Measurements from ENCODE around the gene FAM177A1.

DNA sequence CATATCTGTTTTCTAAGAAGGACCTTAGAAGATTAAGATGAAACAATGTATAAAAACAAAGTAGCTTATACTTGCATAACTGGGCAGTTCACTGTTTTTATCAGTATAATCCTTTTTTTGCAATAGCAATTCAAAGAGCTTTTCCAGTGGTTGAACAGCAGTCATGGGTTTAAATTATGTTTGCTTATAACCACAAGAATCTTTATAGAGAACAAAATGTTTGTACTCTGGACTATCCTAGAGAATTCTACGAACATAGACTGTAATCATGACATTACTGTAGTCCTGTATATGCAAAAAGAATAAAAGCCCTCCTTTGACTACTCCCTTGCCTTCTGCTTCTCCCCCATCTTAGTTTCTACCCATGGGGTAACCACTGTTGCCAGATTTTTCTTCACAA is 5.7 kb downstream of the FAM177A1 start:
- TF ChIP-seq, protein P1, sequence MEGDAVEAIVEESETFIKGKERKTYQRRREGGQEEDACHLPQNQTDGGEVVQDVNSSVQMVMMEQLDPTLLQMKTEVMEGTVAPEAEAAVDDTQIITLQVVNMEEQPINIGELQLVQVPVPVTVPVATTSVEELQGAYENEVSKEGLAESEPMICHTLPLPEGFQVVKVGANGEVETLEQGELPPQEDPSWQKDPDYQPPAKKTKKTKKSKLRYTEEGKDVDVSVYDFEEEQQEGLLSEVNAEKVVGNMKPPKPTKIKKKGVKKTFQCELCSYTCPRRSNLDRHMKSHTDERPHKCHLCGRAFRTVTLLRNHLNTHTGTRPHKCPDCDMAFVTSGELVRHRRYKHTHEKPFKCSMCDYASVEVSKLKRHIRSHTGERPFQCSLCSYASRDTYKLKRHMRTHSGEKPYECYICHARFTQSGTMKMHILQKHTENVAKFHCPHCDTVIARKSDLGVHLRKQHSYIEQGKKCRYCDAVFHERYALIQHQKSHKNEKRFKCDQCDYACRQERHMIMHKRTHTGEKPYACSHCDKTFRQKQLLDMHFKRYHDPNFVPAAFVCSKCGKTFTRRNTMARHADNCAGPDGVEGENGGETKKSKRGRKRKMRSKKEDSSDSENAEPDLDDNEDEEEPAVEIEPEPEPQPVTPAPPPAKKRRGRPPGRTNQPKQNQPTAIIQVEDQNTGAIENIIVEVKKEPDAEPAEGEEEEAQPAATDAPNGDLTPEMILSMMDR (IDR thresholded peaks at IDR 0.05; ENCODE audit: insufficient read depth, low read depth, low read length), result no peak
- no peak for TF ChIP-seq EZH2 (IDR thresholded peaks at IDR 0.05; ENCODE audit: insufficient read depth, low read length)

Measured in astrocyte (in vitro differentiated cells and primary cell).